Activated T-cell treated with anti-CD3 and anti-CD28 coated beads for 4 hours (primary cell): Measurements from ENCODE around the gene PLPPR4.
"Not testable (repeated sequence)": the region's sequence is repeated elsewhere in the genome, so short reads cannot be mapped to it uniquely, and the experiment has no call there.

ENCODE experiments used
- DNase-seq: peaks from one replicate; pipeline ENCODE4 v3.0.0-alpha.2; 2020

Gene PLPPR4

DNA sequence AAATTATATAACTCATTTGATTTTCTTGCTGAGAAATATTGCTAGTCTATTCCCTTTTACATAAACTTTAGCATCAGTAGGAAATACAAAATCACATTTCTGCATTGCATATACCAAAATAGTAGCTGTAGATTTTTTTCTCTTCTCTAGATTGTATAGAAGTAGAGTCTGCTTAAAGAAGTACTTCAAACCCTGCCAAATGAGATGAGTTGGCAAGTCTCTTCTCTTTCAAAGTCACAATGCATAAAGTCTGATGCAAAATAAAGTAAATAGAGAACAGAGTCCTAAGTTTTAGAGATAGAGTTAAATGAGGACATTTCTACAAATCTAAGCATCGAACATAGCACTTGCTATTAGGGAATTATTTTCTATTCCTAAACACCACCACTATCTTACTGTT lies 6.4 kb downstream of the PLPPR4 start:
- no peak for DNase-seq

- no peak for DNase-seq
Observed at GRCh38 chr1:99271249-99271648, 7.0 kb downstream of the PLPPR4 start.

DNA sequence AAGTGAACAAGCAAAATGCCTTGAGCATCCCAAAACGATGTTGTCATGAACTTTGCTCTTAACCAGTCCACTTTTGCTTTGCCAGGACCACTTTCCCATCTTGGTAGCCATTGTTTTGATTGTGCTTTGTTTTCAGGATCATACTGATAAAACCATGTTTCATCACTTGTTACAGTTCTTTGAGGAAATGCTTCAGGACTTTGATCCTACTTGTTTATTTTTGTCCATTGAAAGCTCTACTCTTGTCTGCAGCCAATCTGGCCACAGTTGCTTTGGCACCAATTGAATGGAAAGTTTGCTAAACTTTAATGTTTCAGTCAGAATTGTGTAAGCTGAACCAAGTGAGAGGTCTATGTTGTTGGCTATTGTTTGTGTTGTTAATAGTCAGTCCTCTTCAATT lies 12.8 kb downstream of the PLPPR4 start:
- DNase-seq = no peak

- DNase-seq = no peak
Observed at GRCh38 chr1:99279525-99279924, 15.2 kb downstream of the PLPPR4 start.

- DNase-seq = no peak
Observed at GRCh38 chr1:99281105-99281504, 16.8 kb downstream of the PLPPR4 start.

GRCh38 chr1:99282536-99282935 lies 18.2 kb downstream of the PLPPR4 start:
- no peak for DNase-seq

- DNase-seq = not testable (repeated sequence)
Observed at GRCh38 chr1:99283521-99283920, 19.2 kb downstream of the PLPPR4 start.

- DNase-seq = no peak
Observed at GRCh38 chr1:99292886-99293285, 28.6 kb downstream of the PLPPR4 start.

- DNase-seq = no peak
Observed at GRCh38 chr1:99297923-99298322, 33.6 kb downstream of the PLPPR4 start.

GRCh38 chr1:99304725-99305282 lies 40.5 kb downstream of the PLPPR4 start:
- no peak for DNase-seq

DNA sequence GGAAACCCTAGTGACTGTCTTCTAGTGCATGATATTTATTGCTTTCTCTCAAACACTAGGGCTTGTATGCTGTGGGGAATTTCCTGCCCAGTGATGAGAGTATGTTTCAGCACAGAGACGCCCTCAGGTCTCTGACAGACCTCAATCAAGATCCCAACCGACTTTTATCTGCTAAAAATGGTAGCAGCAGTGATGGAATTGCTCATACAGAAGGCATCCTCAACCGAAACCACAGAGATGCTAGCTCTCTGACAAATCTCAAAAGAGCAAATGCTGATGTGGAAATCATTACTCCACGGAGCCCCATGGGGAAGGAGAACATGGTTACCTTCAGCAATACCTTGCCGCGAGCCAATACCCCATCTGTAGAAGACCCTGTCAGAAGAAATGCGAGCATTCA lies 41.3 kb downstream of the PLPPR4 start:
- no peak for DNase-seq

GRCh38 chr1:99306056-99306455 lies 41.8 kb downstream of the PLPPR4 start:
- DNase-seq = no peak

DNA sequence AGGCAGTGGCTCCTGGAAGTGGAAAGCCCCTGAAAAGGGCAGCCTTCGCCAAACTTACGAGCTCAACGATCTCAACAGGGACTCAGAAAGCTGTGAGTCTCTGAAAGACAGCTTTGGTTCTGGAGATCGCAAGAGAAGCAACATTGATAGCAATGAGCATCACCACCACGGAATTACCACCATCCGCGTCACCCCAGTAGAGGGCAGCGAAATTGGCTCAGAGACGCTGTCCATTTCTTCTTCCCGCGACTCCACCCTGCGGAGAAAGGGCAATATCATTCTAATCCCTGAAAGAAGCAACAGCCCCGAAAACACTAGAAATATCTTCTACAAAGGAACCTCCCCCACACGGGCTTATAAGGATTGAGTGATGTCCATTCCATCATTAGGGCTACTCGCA lies 42.4 kb downstream of the PLPPR4 start:
- DNase-seq = no peak

- DNase-seq = no peak
Observed at GRCh38 chr1:99315305-99315704, 51.0 kb downstream of the PLPPR4 start.

DNA sequence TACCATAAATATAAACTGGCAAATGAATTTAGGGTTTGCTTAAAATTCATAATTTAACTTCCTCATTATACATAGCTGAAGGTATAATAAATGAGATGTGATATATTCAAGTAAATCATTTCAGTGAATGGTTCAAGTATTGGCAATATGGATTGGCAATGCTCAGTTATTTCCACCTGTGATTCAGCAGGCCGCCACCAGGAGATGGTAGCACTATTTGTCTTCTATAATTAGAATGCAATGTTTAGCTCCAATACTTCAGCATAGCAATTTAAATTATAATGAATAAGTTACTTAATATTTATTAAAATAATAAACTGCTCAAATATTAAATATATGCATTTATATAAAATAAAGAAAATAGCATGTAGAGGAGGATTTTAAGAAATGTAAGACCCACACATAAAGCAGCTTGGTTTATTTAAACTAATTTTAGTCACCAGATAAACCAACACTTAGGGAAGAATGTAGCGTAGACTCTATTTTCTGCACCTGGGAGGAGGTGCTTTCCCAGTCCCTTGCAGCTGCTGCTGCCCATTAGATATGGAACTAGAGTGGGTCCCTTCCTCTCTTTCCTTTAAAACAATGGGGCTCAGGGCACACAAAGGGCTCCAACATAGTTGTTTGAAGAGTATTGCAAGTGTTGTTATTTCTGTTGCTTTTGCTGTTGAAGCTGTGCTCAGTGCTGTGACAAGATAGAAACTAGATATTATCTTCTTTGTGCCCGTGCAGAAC lies 62.1 kb downstream of the PLPPR4 start:
- DNase-seq = no peak

DNA sequence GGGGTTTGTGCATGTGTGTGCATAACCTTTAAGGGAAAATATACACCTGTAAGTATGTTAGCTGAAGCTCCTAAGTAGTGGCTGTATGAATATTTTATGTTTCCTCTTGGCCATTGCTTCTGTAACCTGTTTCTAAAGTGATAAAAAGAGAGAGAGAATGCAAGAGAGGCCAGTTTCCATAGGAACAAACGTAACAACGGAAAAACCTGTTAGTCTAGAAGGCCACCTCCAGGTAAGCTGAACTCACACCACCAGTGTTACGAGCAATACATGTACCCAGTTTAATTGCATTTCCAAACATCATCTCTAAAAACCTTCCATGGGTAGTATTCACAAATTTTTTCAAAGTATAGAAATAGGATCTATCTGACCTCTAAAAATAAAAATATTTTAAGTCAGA lies 63.1 kb downstream of the PLPPR4 start:
- no peak for DNase-seq

- no peak for DNase-seq
Observed at GRCh38 chr1:99328171-99328570, 63.9 kb downstream of the PLPPR4 start.

GRCh38 chr1:99331083-99331482 lies 66.8 kb downstream of the PLPPR4 start:
- DNase-seq = no peak

GRCh38 chr1:99331636-99332035 lies 67.3 kb downstream of the PLPPR4 start:
- no peak for DNase-seq

DNA sequence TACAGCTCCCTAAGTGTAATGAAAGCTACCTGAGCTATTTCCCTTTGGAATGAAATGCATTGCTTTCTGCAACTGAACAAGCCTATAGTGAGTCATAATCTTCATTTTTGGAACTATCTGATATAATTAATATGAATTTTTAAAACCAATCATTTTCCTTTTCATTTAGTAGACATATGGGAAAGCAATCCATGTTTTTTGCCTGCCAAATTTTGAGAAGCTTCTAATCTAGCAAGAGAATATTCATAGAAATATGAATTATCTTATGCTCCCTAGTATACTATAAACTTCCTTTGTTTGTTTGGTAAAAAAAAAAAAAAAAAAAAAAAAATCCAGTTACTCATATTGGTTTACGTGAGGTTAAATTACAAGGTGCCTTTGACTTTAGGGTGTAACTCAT lies 68.3 kb downstream of the PLPPR4 start:
- no peak for DNase-seq

DNA sequence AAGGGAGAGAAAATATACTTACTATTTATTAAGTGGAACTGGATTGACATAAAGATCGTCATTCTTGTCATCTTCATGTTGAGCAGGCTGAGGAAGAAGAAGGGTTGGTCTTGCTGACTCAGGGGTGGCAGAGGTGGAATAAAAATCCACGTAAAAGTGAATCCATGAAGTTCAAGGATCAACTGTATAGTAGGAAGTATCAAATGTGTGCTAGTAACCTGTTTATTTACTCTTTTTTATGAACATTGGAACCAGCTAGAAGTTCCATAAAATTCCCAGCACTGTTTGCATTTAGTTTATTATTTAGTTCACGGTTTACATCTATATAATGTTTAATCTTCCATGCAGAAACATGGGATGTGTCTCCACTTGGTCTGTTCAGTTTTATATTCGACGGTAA lies 70.7 kb downstream of the PLPPR4 start:
- no peak for DNase-seq

- no peak for DNase-seq
Observed at GRCh38 chr1:99347041-99347684, 82.9 kb downstream of the PLPPR4 start.

- no peak for DNase-seq
Observed at GRCh38 chr1:99348397-99349132, 84.3 kb downstream of the PLPPR4 start.

DNA sequence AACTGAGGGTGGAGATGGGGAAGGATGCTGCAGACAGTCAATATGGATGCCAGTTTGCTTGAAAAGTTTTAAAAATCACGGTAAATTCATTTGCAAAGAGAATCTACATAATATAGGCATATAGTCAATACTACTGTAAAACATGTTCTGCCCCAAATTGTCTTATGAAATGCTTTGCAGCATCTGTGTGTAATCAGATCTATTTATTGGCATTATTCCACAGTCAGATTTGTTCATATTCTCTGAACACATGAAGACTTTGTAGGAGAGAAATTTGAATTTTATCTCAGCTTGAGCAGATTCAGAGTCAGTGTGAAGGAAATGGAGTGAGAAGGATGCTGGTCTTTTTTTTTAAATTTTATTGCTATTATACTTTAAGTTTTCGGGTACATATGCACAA lies 88.5 kb downstream of the PLPPR4 start:
- no peak for DNase-seq
